GM15510 (cell line): ENCODE measurements around the gene EPN1.
A peak's percentile ranks its signal among the peaks of the same experiment; 100 is the strongest.

Source experiments
- POLR2A ChIP-seq: IDR thresholded peaks from 3 replicates; pipeline ENCODE4 v1.6.1; 2011; ENCODE audit warnings: borderline replicate concordance; ENCODE audit not compliant: insufficient read length; ENCODE audit errors: extremely low read depth

The EPN1 gene

DNA sequence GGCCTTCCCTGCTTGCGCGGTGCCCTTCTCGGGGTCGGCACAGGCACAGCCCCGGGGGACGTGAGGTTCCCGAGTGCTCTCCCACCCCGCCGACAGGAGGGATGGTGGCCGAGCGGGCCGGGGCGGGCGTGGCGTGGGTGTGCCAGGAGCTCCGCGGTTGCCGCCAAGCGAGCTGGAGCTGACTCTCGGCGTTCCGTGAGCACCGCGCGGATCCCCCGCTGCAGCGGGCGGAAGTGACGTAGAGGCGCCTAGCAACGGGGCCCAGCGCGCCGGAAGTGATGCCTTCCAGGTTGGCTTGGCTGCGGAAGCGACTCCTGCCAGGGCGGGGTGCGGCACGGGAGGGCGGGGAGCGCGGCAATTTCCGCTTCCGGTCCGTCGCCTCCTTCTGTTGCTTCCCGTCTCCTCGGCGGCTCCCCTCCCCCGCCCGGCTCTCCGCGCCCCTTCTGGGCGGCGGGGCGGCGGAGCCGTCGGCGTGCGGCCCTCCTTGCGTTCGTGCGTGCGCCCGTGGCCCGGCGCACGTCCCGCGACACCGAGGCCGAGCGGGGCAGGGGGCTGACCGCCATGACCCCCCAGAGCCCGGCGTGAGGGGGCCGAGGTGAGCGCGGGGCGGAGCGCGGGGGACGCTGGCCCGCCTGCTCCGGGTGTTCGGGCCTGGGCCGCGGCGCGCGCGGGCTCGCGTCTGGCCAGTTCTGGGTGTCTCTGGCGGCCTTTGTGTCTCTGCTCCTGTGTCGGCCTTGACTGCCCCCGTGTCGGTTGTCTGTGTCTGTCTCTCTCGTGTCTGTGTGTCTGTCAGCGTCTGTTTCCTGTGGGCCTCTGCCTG lies at the start of gene EPN1:
TSS of gene EPN1 (plus strand) at position 386 of the 820 bp plus-strand sequence. CDS start 3,402 bp downstream, outside the sequence.
- peak; percentile 61 for TF ChIP-seq POLR2A

GRCh38 chr19:55626350-55626749 lies 48.7 kb upstream of the EPN1 start:
- no peak for TF ChIP-seq POLR2A

DNA sequence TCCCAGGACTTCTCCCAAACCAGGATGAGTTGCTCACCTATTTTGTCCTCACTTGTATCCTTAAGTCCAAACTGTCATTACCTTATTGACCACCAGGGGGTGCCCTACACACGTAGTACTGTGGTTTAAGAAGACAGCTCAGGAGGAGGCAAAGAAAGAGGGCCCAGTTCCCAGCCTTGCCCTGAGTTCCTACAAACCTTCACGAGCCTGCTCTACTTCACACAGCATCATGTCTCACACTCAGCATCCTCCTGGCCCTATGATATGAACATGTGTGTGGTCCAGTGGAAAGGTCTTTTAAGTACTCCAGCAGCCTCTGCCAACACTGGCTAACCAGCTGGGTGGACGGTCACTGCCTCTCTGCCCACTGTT lies 42.6 kb upstream of the EPN1 start:
- no peak for TF ChIP-seq POLR2A

GRCh38 chr19:55633861-55634260 lies 41.2 kb upstream of the EPN1 start:
- TF ChIP-seq POLR2A: no peak

GRCh38 chr19:55635334-55635717 lies 39.7 kb upstream of the EPN1 start:
- no peak for TF ChIP-seq POLR2A

DNA sequence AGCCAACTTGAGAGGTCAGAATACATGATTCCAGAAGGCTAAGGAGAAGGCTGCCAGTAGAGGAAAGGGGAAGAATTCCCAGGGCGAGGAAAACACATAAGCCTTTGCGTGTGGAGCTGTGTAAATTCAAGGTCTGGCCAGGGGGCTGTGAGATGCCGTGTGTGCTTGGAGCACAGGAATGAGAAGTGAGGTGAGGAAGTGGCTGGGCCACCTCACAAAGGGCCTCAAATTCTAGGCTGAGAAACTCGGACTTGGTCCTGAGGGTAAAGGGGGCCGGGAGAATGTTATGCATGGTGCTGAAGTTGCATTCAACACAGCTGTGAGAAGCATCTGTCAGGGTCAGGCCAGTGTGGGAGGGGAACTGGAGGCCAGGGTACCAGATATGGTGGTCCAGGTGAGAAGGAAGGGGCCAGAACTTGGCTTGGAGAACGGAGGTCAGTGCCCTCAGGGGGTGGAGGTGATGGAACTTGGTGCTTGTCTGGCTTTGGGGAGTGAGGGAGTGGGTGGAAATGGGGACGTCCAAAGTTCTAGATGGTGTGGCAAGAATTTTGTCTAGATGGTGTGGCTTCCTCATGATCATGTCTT lies 39.1 kb upstream of the EPN1 start:
- TF ChIP-seq POLR2A: no peak

DNA sequence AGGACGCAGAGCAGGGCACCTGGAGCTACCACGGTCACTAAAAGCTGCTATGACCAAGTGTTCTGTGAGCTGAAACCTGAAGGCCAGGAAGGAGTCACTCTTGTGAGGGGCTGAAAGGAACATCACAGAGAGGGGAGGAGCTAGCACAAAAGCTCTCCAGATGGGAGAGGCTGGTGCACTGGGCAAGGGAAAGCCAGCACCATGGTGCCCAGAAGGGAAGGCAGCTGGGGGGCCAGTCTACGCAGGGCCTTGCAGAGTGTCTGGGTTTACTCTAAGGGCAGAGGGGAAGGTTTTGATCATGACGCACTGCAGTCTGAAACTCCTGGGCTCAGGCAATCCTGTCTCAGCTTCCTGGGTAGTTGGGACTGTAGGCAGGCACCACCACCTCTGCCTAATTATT lies 38.3 kb upstream of the EPN1 start:
- no peak for TF ChIP-seq POLR2A

DNA sequence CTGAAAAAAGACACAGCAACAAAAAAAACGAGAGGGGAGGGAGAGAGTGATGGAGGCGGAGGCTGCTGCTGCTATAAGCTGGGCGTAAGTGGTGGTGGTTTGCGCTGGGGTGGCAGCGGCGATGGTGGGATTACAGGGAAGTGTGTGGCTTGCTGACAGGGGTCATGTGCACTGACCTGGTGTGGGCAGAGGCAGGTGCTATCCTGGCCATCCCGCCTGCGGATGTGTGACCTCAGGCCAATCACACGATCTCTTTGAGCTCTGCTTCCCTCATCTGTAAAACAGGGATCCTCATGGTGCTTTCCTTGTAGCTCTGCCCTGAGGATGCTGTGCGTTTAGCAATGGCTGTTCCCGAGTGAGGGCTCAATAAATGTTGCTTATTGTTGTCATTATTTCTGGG lies 37.5 kb upstream of the EPN1 start:
- no peak for TF ChIP-seq POLR2A

DNA sequence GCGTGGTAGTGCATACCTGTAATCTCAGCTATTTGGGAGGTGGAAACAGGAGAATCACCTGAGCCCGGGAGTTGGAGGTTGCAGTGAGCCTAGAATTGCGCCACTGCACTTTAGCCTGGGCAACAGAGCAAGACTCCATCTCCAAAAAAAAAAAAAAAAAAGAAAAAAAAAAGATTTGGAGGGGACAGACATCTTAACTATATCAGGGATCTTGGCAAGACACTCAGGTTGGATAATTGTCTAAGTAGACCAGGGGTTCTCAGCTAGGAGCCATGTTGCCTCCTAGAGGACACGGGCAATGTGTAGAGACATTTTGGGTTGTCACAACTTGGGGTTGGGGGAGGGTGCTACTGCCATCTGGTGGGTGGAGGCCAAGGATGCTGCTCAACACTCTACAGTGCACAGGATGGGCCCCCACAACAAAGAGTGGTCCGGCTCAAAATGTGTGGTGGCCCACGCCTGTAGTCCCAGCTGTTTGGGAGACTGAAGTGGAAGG lies 36.1 kb upstream of the EPN1 start:
- no peak for TF ChIP-seq POLR2A

DNA sequence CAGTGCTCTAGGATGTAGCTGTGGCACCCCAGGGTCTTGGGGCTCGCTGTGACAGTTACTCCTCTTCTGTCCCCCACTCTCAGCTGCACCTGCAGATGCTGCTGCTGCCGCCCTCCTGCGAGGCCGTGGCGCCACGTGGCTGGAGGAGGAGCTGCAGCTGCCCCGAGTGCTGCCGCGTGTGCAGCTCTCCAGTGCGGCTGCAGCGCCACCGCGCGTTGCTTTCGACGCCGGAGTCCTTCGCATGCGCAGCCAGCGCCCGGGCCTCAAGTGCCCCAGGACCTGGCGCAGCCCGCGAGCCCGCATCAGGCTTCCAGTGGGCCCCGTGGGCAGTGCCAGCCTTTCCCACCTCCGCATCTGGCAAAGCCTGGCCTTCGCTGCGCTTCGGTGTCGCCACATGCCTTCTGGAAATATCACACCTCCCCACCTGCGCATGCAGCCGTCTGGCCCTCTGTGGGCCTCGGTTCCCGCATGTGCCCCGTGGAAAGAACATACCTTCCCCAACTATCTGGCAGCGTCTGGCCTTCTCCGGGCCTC lies 34.9 kb upstream of the EPN1 start:
- TF ChIP-seq POLR2A: peak; percentile 42

- TF ChIP-seq POLR2A: peak; percentile 48
These were observed 34.2 kb upstream of the EPN1 start, which contains the start of gene ZNF580 for GRCh38 chr19:55640577-55641425. TSS of gene ZNF580 (plus strand) at chr19:55641002. CDS start at chr19:55642509, 1,507 bp downstream.

DNA sequence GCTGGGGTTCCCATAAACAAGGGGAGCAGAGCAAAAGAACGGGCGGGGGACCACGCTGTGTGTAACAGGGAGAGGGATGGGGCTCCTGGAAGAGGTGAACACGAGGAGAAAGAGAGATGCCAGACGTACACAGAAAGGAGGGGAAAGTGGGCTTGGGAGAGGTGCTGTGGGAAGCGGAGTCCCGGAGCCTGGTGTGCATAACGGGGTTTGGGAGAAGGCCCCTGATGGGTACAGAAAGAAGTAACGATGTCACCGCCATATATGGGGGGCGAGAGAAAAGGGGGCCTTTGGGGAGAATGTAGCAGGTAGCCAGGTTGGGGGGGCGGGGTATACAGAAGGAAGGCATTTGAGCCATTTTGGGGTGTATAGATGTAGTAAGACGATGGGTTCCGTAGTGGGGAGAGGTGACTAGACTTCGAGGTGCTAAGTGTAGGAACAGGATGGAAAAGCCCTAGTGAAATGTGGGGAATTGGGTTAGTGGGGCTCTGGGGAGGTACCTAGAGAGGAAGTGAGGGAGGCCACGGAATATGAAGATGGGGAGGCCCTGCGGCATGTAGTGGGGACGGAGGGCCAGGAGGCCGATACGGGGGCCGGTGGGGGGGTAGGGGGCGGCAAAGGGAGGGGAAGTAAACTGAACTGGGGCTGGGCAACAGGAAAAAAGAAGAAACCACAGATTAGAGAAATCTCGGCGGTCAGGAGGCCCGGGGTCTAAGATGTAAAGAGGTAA lies 33.4 kb upstream of the EPN1 start:
- TF ChIP-seq POLR2A: no peak

DNA sequence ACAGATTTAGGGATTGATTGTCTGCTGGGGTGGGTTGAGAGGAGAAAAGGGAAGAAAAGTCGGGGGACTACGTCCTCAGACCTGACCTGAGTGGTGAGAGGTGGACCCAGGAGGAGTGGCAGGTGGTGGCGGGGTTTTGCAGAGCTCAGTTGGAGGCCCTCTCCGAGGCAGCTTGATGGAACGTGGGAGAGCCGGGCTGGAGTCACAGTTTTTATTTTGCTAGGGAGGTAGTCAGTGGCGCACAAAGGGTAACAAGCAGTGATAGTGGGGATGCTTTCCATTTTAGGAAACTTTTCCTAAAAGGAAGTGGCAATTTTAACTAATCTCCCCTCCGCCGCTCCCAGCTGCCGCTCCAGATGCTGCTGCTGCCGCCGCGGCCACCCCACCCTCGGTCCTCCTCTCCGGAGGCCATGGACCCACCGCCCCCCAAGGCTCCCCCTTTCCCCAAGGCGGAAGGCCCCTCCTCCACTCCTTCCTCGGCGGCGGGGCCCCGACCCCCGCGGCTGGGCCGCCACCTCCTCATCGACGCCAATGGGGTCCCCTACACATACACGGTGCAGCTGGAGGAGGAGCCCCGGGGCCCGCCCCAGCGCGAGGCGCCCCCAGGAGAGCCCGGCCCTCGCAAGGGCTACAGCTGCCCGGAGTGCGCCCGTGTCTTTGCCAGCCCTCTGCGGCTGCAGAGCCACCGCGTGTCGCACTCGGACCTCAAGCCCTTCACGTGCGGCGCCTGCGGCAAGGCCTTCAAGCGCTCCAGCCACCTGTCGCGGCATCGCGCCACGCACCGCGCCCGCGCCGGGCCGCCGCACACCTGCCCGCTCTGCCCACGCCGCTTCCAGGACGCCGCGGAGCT lies 32.6 kb upstream of the EPN1 start:
- peak; percentile 5 for TF ChIP-seq POLR2A
